Stimulated activated CD8-positive, alpha-beta memory T cell treated with anti-CD3 and anti-CD28 coated beads, Interleukin-4, amount 100 ng/mL, for 48 hours (primary cell): ENCODE results near the gene MAPKAP1.

Experiments used
- DNase-seq: peaks from one replicate; pipeline ENCODE4 v3.0.0-alpha.2; 2020

The MAPKAP1 gene

GRCh38 chr9:125472926-125473701 is 233.9 kb downstream of the MAPKAP1 start:
- no peak for DNase-seq

DNA sequence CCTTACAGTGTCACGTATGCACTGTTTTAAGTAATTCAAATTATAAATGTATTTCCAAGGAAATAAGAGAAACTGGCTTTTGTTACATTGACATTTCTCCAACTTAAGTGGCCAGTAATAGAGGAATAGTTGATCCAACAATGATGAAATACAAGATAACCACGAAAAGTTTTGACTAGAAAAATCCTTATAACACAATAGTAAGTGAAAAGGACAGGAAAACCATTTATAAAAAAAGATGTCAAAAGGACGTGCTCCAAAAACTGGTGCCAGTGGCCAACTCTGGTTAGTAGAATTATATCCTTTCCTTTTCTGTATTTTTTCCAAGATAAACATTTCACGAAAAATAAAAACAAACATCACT is 234.5 kb downstream of the MAPKAP1 start:
- no peak for DNase-seq

DNA sequence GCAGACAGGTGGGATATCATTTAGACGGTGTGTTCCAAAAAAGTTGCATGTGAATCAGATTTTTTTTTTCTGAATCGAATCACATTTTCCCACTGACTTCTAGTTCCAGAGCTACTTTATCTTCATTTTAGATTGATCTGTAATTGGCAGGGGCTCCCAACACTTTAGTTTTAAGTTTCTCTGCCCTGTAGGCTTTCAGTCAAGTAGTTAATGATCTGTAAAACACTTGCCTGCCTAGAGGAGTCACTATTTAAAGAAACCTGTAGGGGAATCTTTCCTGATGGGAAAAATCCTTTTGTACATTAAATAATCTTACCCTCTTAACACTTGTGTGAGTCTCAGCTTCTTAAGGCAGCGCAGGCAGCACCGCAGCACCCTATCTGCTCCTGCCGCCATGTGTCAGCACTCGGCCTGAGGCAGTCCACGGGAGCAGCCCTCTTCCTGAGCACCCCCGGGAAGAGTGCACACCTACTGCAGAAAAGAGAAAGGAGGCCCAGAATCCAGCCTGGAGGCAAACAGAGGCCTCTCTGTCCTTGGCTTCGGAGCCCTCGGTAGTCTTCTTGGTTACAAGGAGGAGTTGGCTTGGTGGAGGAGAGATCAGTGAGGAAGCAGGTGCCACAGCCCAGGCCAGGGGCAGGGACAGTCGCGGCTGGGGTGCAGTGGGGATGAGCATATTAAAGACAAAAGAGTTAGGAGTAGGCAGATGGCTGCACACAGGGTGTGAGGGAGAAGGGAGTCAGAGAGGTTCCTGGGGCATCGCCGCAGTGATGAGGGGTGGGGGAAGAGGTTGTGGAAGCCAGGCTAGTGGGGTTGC is 236.0 kb downstream of the MAPKAP1 start:
- DNase-seq = no peak

DNA sequence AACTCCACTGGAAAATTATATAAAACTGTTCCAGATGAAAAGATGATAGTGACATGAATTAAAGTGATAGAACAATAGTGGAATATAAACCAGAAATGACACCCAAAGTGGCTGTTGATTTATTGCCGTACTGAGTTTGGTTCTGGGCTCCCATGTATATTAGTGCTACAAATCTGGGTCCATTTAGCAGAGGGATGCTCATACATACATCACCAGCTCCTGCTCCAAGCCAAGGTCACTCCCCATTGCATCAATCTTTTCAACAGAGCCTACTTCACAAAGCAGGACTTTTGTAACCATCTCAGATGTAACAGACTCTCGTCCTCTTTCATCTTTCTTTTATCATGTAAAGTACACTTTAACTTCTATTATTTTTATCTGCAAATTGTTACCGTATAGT is 236.8 kb downstream of the MAPKAP1 start:
- no peak for DNase-seq

DNA sequence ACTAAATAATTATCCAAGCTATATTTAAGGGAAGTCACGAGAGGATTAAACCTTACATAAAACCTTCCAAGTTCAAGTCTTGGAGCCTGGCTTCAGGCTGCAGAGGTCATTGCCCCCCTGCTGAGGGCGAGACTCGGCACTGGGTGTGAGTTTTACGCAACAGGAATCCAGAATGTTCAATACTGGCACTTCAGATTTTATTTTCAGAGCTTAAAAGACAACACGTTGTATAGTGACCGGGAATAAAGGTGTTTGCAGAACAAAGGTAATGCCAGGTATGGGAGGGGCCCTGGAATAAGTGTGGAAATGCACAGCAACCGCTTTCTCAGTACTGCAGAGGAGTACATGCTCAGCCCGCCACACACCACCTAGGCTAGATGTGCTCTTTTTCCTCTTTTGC is 238.4 kb downstream of the MAPKAP1 start:
- DNase-seq = no peak

DNA sequence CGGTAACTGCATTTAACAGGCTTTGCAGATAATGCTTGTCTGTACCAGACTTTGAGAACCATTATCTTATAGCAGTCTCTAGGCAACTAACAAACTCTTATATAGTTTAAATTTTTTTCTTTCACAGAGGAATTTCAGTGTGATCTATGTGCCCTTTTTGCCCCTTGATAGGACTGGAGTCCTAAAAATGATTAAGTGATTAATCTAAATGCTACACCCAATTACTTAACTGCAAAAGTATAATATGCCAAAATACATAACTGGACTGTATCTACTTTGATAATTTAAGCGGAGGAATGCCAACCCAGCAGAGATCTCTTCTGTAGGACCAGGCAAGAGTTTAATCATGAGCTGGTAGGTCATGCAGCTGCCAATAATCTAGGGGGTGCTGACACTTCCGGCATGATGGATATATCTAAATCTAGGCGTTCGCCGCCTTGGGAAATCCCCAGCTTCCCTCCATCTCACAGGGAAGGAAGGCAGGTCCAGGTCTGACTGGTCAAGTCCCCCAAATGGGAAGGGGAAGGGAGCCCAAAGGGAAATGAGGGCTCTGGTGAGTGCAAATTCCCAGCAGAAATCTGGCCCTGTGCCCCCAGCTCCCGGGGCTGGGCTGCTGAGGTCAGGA is 239.8 kb downstream of the MAPKAP1 start:
- DNase-seq = no peak

GRCh38 chr9:125466411-125466810 is 240.6 kb downstream of the MAPKAP1 start:
- DNase-seq = no peak

GRCh38 chr9:125464591-125465385 is 242.2 kb downstream of the MAPKAP1 start:
- no peak for DNase-seq

DNA sequence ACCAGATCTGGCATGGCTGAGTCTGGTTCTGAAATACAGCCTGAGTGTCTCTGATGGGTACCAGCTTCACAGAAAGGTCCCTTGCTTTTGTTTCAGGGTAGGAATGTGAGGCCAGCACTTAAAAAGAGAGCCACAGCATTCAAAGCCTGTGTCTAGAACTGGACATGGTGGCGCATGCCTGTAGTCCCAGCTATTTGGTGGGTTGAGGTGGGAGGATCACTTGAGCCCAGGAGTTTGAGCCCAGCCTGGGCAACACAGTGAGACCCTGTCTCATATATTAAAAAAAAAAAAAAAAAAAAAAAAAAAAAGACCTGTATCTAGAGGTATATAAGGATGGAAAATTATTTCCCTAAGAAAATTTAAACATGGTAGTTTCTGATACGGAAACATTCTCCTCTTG is 243.1 kb downstream of the MAPKAP1 start:
- no peak for DNase-seq

- DNase-seq = no peak
Observed at GRCh38 chr9:125462861-125463291, 244.1 kb downstream of the MAPKAP1 start.

GRCh38 chr9:125461636-125462190 is 245.3 kb downstream of the MAPKAP1 start:
- no peak for DNase-seq

GRCh38 chr9:125460883-125461635 is 245.9 kb downstream of the MAPKAP1 start:
- DNase-seq = no peak

DNA sequence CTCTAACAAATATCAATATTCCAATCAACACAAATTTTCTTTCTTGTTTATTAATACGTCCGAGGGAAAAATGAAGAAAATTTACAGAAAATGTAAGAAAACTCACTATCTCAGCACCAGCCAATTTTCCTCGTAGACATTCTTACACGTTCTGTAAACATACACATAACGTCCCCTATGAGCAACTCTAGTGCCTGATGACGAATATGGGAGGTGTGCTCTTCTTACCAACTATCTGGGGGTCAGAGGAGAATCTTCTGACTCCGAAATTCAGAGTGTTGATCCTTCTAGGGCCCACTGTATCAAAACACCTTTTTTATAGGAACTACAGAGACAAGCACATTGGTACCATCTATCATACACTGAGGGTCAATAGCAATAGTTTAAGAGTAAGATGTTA is 246.7 kb downstream of the MAPKAP1 start:
- DNase-seq = no peak

DNA sequence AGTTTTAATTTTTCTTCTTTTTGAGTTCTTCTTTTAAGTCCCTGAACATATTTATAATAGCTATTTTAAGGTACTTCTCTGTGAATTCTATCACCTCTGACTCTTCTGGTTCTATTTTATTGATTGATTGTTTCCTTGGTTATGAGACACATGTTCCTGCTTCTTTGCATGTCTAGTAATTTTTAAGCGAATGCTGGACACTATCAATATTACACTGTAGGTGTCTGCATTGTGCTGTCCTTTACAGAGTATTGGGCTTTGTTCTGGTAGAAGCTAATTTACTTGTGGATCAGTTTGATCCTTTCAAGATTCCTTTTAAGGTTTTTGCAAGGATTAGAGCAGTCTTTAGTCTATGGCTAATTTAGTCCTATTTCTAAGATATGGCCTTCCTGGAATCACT is 249.7 kb downstream of the MAPKAP1 start:
- DNase-seq = no peak

GRCh38 chr9:125455876-125456275 is 251.1 kb downstream of the MAPKAP1 start:
- DNase-seq = no peak

GRCh38 chr9:125455132-125455531 is 251.9 kb downstream of the MAPKAP1 start:
- no peak for DNase-seq

- DNase-seq = no peak
Observed at GRCh38 chr9:125447202-125447802, 259.7 kb downstream of the MAPKAP1 start.

- no peak for DNase-seq
Observed at GRCh38 chr9:125446561-125447094, 260.4 kb downstream of the MAPKAP1 start.

GRCh38 chr9:125444956-125445506 is 262.0 kb downstream of the MAPKAP1 start:
- no peak for DNase-seq

DNA sequence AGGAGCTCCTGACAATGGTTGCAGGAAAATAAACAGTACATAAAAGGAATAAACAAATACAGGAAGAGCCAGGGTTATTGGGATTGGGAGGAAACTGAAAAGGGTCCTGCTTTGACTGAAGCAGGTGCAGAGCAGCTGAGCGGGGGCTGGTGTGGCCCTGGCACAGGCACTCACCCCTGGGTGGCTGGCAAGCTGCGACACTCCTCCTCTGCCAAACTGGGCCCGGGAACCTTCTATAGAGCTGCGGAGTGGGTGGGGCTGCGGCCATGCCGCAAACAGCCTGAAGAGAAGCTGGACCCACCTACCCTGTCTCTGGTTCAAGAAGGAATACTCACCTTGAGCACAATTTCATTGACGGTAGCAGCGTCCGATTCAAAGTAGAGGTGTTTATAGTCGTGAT is 262.8 kb downstream of the MAPKAP1 start:
- no peak for DNase-seq

- no peak for DNase-seq
Observed at GRCh38 chr9:125443367-125443766, 263.6 kb downstream of the MAPKAP1 start.
